IMR-90 (cell line): ENCODE results near the gene UBAC1. TPM values are rescaled to one million over a fixed set of nuclear protein-coding genes. Genes with fewer than 3 reads are reported as not detected.
A peak's percentile ranks its signal among the peaks of the same experiment; 100 is the strongest.

Source experiments
- ATAC-seq: fragments of 200-7000 bp; cut with Tn5 transposase; 2 replicates; pipeline ENCODE4 v1.9.1; 2020; ENCODE audit warnings: low read depth, mild to moderate bottlenecking, moderate library complexity
- BruUV-seq: library from RNA; stranded (reverse); fragments of 400-500 nt; replicated peaks from 2 replicates; lab custom pipeline; 2021; lab: Mats Ljungman, UMichigan
- CTCF ChIA-PET: fragments of 300-600 bp; formaldehyde crosslinking; extraction: SDS; loops from one replicate; lab custom pipeline; 2021; ENCODE audit warnings: antibody characterized with exemption; lab: Yijun Ruan, JAX
- POLR2A ChIA-PET: fragments of 300-600 bp; sonication (Branson Sonifier 250); formaldehyde crosslinking; loops from one replicate; lab custom pipeline; 2022; ENCODE audit warnings: antibody characterized with exemption; ENCODE audit not compliant: unreplicated experiment; lab: Charles Lee
- DNase-seq: peaks from one replicate; pipeline ENCODE4 v3.0.0; 2013
- H2AFZ ChIP-seq: replicated peaks from 2 replicates; pipeline ENCODE3; 2013; ENCODE audit warnings: low read length, mild to moderate bottlenecking; ENCODE audit not compliant: poor library complexity
- H2AK5ac ChIP-seq: 2 replicates; pipeline ENCODE4 v1.6.1; 2013; ENCODE audit warnings: low read depth, low read length, inconsistent platforms
- H2AK9ac ChIP-seq: replicated peaks from 2 replicates; pipeline ENCODE3; 2013; ENCODE audit warnings: mild to moderate bottlenecking, low read depth, low read length, moderate library complexity; ENCODE audit not compliant: poor library complexity
- H2BK120ac ChIP-seq: 2 replicates; pipeline ENCODE4 v1.6.1; 2013; ENCODE audit warnings: low read depth, low read length, inconsistent platforms
- H2BK15ac ChIP-seq: 3 replicates; pipeline ENCODE4 v1.6.1; 2013; ENCODE audit warnings: low read depth, low read length, inconsistent platforms
- H2BK20ac ChIP-seq: 2 replicates; pipeline ENCODE4 v1.6.1; 2013; ENCODE audit warnings: low read depth, mild to moderate bottlenecking, inconsistent platforms, low read length, moderate library complexity
- H2BK5ac ChIP-seq: 2 replicates; pipeline ENCODE4 v1.6.1; 2013; ENCODE audit warnings: mild to moderate bottlenecking, low read depth, low read length, inconsistent platforms; ENCODE audit not compliant: poor library complexity, severe bottlenecking
- H3K14ac ChIP-seq: replicated peaks from 2 replicates; pipeline ENCODE4 v1.6.1; 2013; ENCODE audit warnings: low read depth, low read length, inconsistent platforms
- H3K18ac ChIP-seq: 2 replicates; pipeline ENCODE4 v1.6.1; 2013; ENCODE audit warnings: low read depth, low read length, control low read depth
- H3K23ac ChIP-seq: 2 replicates; pipeline ENCODE4 v1.6.1; 2013; ENCODE audit warnings: low read depth, low read length, inconsistent platforms
- H3K27ac ChIP-seq: 2 replicates; pipeline ENCODE4 v1.5.1; 2013; ENCODE audit warnings: mild to moderate bottlenecking, control low read depth, low read length; ENCODE audit not compliant: insufficient read depth
- H3K27me3 ChIP-seq: 2 replicates; pipeline ENCODE4 v1.6.1; 2013; ENCODE audit warnings: low read length; ENCODE audit not compliant: control insufficient read depth, insufficient read depth
- H3K36me3 ChIP-seq: 2 replicates; pipeline ENCODE4 v1.6.1; 2013; ENCODE audit warnings: low read length, mixed read lengths; ENCODE audit not compliant: control insufficient read depth, insufficient read depth
- H3K4ac ChIP-seq: 2 replicates; pipeline ENCODE4 v1.6.1; 2013; ENCODE audit warnings: low read depth, low read length, inconsistent platforms
- H3K4me1 ChIP-seq: 2 replicates; pipeline ENCODE4 v1.6.1; 2013; ENCODE audit warnings: low read length, mixed read lengths; ENCODE audit not compliant: control insufficient read depth, insufficient read depth
- H3K4me2 ChIP-seq: 2 replicates; pipeline ENCODE4 v1.6.1; 2013; ENCODE audit warnings: low read depth, mild to moderate bottlenecking, control low read depth, low read length, moderate library complexity
- H3K4me3 ChIP-seq: 2 replicates; pipeline ENCODE4 v1.5.1; 2013; ENCODE audit warnings: low read depth, mild to moderate bottlenecking, control low read depth, low read length, moderate library complexity; ENCODE audit not compliant: insufficient read depth
- H3K56ac ChIP-seq: 2 replicates; pipeline ENCODE4 v1.6.1; 2013; ENCODE audit warnings: low read length, inconsistent platforms; ENCODE audit not compliant: insufficient read depth; ENCODE audit errors: extremely low read depth
- H3K79me1 ChIP-seq, 2 experiments: 2 replicates each; pipeline ENCODE4 v1.6.1; 2013; ENCODE audit warnings: low read length in 2 of 2, inconsistent platforms in 1 of 2, low read depth in 1 of 2
- H3K9ac ChIP-seq: 2 replicates; pipeline ENCODE4 v1.6.1; 2013; ENCODE audit warnings: low read depth, low read length, control low read depth
- H3K9me1 ChIP-seq: 2 replicates; pipeline ENCODE4 v1.6.1; 2013; ENCODE audit warnings: low read length, inconsistent platforms; ENCODE audit not compliant: insufficient read depth
- H3K9me3 ChIP-seq: 2 replicates; pipeline ENCODE4 v1.6.1; 2013; ENCODE audit warnings: low read length; ENCODE audit not compliant: control insufficient read depth, insufficient read depth
- H4K20me1 ChIP-seq: 2 replicates; pipeline ENCODE4 v1.6.1; 2013; ENCODE audit warnings: low read length, inconsistent platforms; ENCODE audit not compliant: insufficient read depth
- H4K5ac ChIP-seq: 2 replicates; pipeline ENCODE4 v1.6.1; 2013; ENCODE audit warnings: mild to moderate bottlenecking, low read depth, low read length, control low read depth
- H4K8ac ChIP-seq, 2 experiments: 2 replicates each; pipeline ENCODE4 v1.6.1; 2013; ENCODE audit warnings: low read depth in 2 of 2, low read length in 2 of 2, control low read depth in 1 of 2, inconsistent platforms in 1 of 2
- H4K91ac ChIP-seq: 2 replicates; pipeline ENCODE4 v1.6.1; 2013; ENCODE audit warnings: low read depth, low read length, inconsistent platforms; ENCODE audit not compliant: insufficient read depth
- POLR2A ChIP-seq: IDR thresholded peaks from 2 replicates; pipeline ENCODE4 v1.6.1; 2012; ENCODE audit warnings: mild to moderate bottlenecking, low read depth, low read length
- RCOR1 ChIP-seq: IDR thresholded peaks from 2 replicates; pipeline ENCODE4 v1.6.1; 2012; ENCODE audit warnings: mild to moderate bottlenecking, low read length, improper control_type of control experiment; ENCODE audit not compliant: insufficient replicate concordance
- USF2 ChIP-seq: fragments of 150-350 bp; IDR thresholded peaks from 2 replicates; pipeline ENCODE4 v1.6.1; 2017; ENCODE audit warnings: mild to moderate bottlenecking, antibody characterized with exemption, low read length, low read depth
- WGBS, 2 experiments: methylation state at CpG; one replicate each; pipeline versions ENCODE4 v1.1.5 to v1.1.7; 2013; ENCODE audit warnings: missing lambda C conversion rate in 2 of 2; ENCODE audit not compliant: insufficient read length in 1 of 2; ENCODE audit errors: extremely low coverage in 2 of 2; 5-methylcytosine and 5-hydroxymethylcytosine counted together
- dilution Hi-C: fragments of 300-500 bp; cut with HindIII; formaldehyde crosslinking; loops from one replicate; pipeline ENCODE4 v1.14.3; 2018; ENCODE audit warnings: low sequenced_read_pairs; ENCODE audit not compliant: unreplicated experiment
- in situ Hi-C: fragments of 300-500 bp; cut with MboI; formaldehyde crosslinking; loops from 3 replicates; pipeline ENCODE4 v1.14.3; 2019; ENCODE audit warnings: low sequenced_read_pairs, inconsistent platforms, mixed read lengths
- intact Hi-C: fragments of 100-400 bp; cut with micrococcal nuclease; formaldehyde crosslinking; loops from 2 replicates; pipeline ENCODE4 v1.10.0; 2022
- polyA plus RNA-seq, 3 experiments: library from polyadenylated mRNA; depleted of rRNA; stranded (reverse); fragments of >200 nt; gene quantifications; 2 replicates each; pipeline ENCODE4 v1.2.3, GENCODE V29; 2012; ENCODE audit warnings: low replicate concordance in 1 of 3
- total RNA-seq: library from RNA; depleted of rRNA; stranded (reverse); fragments of >200 nt; gene quantifications from 2 replicates; pipeline ENCODE4 v1.2.3, GENCODE V29; 2012

Gene UBAC1
- total and polyA plus RNA-seq, 2 of the 4 experiments (the other 2 are of a cell fraction), result 25.3 to 33.9 TPM

- intact Hi-C loops, result no loop called here
- H2AK9ac ChIP-seq, result peak overlapping the region; percentile 33
- H3K56ac ChIP-seq, result no peak overlapping the region
Measured at GRCh38 chr9:136002881-136003280, 41.7 kb upstream of the UBAC1 start.

More at GRCh38 chr9:136002881-136003280, 41.7 kb upstream of the UBAC1 start:
- no peak overlapping the region for H3K23ac ChIP-seq
- H3K18ac ChIP-seq, result no peak overlapping the region
- H2AK5ac ChIP-seq, result peak overlapping the region; percentile 52
- no peak overlapping the region for H2BK15ac ChIP-seq
- dilution Hi-C loops, result no loop called here
- H3K4me2 ChIP-seq, result no peak overlapping the region
- H4K8ac ChIP-seq, result no peak overlapping the region
- H3K4me1 ChIP-seq, result peaks cover 11% of the 10 kb centered on the region
- no peak overlapping the region for H3K14ac ChIP-seq
- H3K27ac ChIP-seq, result no peak overlapping the region
- H3K9me1 ChIP-seq, result no peaks in the 10 kb centered on the region
- TF ChIP-seq RCOR1 (no peak), USF2 (0 out of 2 replicates have a peak, but pooled peaks have one; percentile 38), POLR2A (no peak)
- peak; percentile 61 for ATAC-seq
- H3K9ac ChIP-seq, result no peak overlapping the region
- no peak overlapping the region for H4K91ac ChIP-seq
- no peak overlapping the region for H2BK5ac ChIP-seq
- H3K9me3 ChIP-seq, result no peaks in the 10 kb centered on the region
- in situ Hi-C loops, result no loop called here
- no peak overlapping the region for H4K5ac ChIP-seq
- BruUV-seq, result no TSS peak
- no peak overlapping the region for H3K4ac ChIP-seq
- H3K36me3 ChIP-seq, result peaks cover 3% of the 10 kb centered on the region
- DNase-seq, result no peak
- peaks cover 4 to 9% of the 10 kb centered on the region in 2 experiments; a peak in 3 of 4 replicates for H3K79me1 ChIP-seq
- peak overlapping the region; percentile 28 for H2AFZ ChIP-seq
- H3K27me3 ChIP-seq, result no peaks in the 10 kb centered on the region
- POLR2A ChIA-PET, result interaction anchor here (0.6 kb wide), 1 partner anchor 68 kb away, joined by 15 read pairs; no protein-coding TSS in a partner anchor
- H3K4me3 ChIP-seq, result no peak overlapping the region
- CTCF ChIA-PET, result interaction anchor here (0.6 kb wide), 1 partner anchor 19 kb away, joined by 4 read pairs; no protein-coding TSS in a partner anchor
- no peak overlapping the region for H2BK20ac ChIP-seq
- H4K20me1 ChIP-seq, result peaks cover 3% of the 10 kb centered on the region; the same call in 1 of the 2 replicates
- no CpG with 5 or more reads among the region's 10 CpGs for WGBS, 2 experiments
- H2BK120ac ChIP-seq, result no peak overlapping the region
